Panc1 (cell line): ENCODE results near the gene PAMR1. TPM values are rescaled to one million over a fixed set of nuclear protein-coding genes. Genes with fewer than 3 reads are reported as not detected.

Experiments
- ATAC-seq: fragments of 200-7000 bp; cut with Tn5 transposase; 2 replicates; pipeline ENCODE4 v1.9.1; 2020; ENCODE audit warnings: mild to moderate bottlenecking, moderate library complexity
- BruUV-seq: library from RNA; stranded (reverse); fragments of 400-500 nt; replicated peaks from 2 replicates; lab custom pipeline; 2021; lab: Mats Ljungman, UMichigan
- CTCF ChIA-PET: fragments of 300-600 bp; sonication (Branson Sonifier 250); formaldehyde crosslinking; loops from one replicate; lab custom pipeline; 2022; ENCODE audit warnings: antibody characterized with exemption; lab: Charles Lee
- POLR2A ChIA-PET: fragments of 300-600 bp; sonication (Branson Sonifier 250); formaldehyde crosslinking; loops from one replicate; lab custom pipeline; 2022; ENCODE audit warnings: antibody characterized with exemption; lab: Charles Lee
- DNase-seq: peaks from one replicate; pipeline ENCODE4 v3.0.0-alpha.2; 2010; ENCODE audit warnings: low read depth, low spot score
- H3K27ac ChIP-seq: 2 replicates; pipeline ENCODE4 v1.5.1; 2011; ENCODE audit warnings: mild to moderate bottlenecking, low read length, inconsistent platforms
- H3K27me3 ChIP-seq: fragments of 200-500 bp; sonication (Bioruptor generic); 2 replicates; pipeline ENCODE4 v1.6.0; 2014; ENCODE audit warnings: low read length, inconsistent platforms; ENCODE audit not compliant: control insufficient read depth, insufficient read depth
- H3K36me3 ChIP-seq: fragments of 200-500 bp; sonication (Bioruptor generic); 2 replicates; pipeline ENCODE4 v1.5.1; 2014; ENCODE audit warnings: inconsistent platforms, mild to moderate bottlenecking, low read length, moderate library complexity; ENCODE audit not compliant: control insufficient read depth, insufficient read depth
- H3K4me1 ChIP-seq: 2 replicates; pipeline ENCODE4 v1.5.1; 2011; ENCODE audit warnings: inconsistent platforms, mild to moderate bottlenecking, low read length, moderate library complexity; ENCODE audit not compliant: control insufficient read depth, insufficient read depth
- H3K4me3 ChIP-seq, 2 experiments: 2 replicates each; pipeline ENCODE4 v1.5.1; 2011 to 2012; ENCODE audit warnings: low read depth in 2 of 2, low read length in 2 of 2, mild to moderate bottlenecking in 2 of 2, inconsistent platforms in 1 of 2, moderate library complexity in 1 of 2
- H3K9me3 ChIP-seq: fragments of 200-500 bp; sonication (Bioruptor generic); 2 replicates; pipeline ENCODE4 v1.5.1; 2014; ENCODE audit warnings: low read depth, mild to moderate bottlenecking, inconsistent platforms, low read length, moderate library complexity; ENCODE audit not compliant: control insufficient read depth, insufficient read depth
- CTCF ChIP-seq: fragments of 450-650 bp; IDR thresholded peaks from 2 replicates; pipeline ENCODE4 v1.5.1; 2017; ENCODE audit warnings: mild to moderate bottlenecking
- POLR2AphosphoS5 ChIP-seq: IDR thresholded peaks from 2 replicates; pipeline ENCODE4 v1.6.1; 2012; ENCODE audit warnings: mild to moderate bottlenecking, low read depth, low read length, moderate library complexity
- REST ChIP-seq, 2 experiments: IDR thresholded peaks; 2 replicates each; pipeline ENCODE4 v1.6.1; 2011 to 2012; ENCODE audit warnings: low read depth in 2 of 2, control low read depth in 1 of 2, low read length in 1 of 2, mild to moderate bottlenecking in 1 of 2, moderate library complexity in 1 of 2; ENCODE audit not compliant: insufficient read depth in 1 of 2
- SIN3A ChIP-seq: IDR thresholded peaks from 2 replicates; pipeline ENCODE4 v1.6.1; 2012; ENCODE audit warnings: low read depth, mild to moderate bottlenecking, low read length, moderate library complexity, borderline replicate concordance; ENCODE audit not compliant: insufficient read depth
- TCF7L2 ChIP-seq: IDR thresholded peaks from 2 replicates; pipeline ENCODE4 v1.6.1; 2011; ENCODE audit warnings: mild to moderate bottlenecking, low read depth, low read length, inconsistent platforms
- in situ Hi-C: cut with HindIII; loops from 2 replicates; pipeline ENCODE4 v1.10.0; 2016; ENCODE audit warnings: low sequenced_read_pairs, low pct_unique_long_range_greater_than_20kb
- intact Hi-C: fragments of 100-400 bp; cut with micrococcal nuclease; formaldehyde crosslinking; loops from one replicate; pipeline ENCODE4 v1.10.0; 2022; ENCODE audit not compliant: unreplicated experiment
- total RNA-seq: library from RNA; stranded (reverse); gene quantifications from one replicate; pipeline ENCODE4 v1.2.1, GENCODE V29; 2021; ENCODE audit not compliant: unreplicated experiment

PAMR1 gene
- total RNA-seq, 1 experiment from 2014 or later, result 0.13 TPM

- DNase-seq, result no peak
- Histone ChIP-seq H3K4me1 (no peaks in the 10 kb centered on the region), H3K27me3 (peaks cover 28% of the 10 kb centered on the region), H3K36me3 (no peaks in the 10 kb centered on the region), H3K4me3 (no peak overlapping the region), H3K9me3 (no peaks in the 10 kb centered on the region), H3K27ac (no peak overlapping the region)
- BruUV-seq, result no TSS peak
- CTCF ChIA-PET, result no interaction called here
- TF ChIP-seq CTCF, result peak; percentile 26; the same call in 1 of the 2 replicates
- no peak for TF ChIP-seq TCF7L2
- no peak for TF ChIP-seq POLR2AphosphoS5
- no peak for TF ChIP-seq REST (IDR thresholded peaks at IDR 0.05; ENCODE audit: insufficient read depth in 1 of 2, low read depth in 2 of 2, low read length in 1 of 2)
- no peak for TF ChIP-seq SIN3A
- POLR2A ChIA-PET, result no interaction called here
- intact Hi-C loops (no loop called here), in situ Hi-C loops (no loop called here)
- ATAC-seq, result no peak
These were observed 29.3 kb upstream of the PAMR1 start for GRCh38 chr11:35554491-35555437.

GRCh38 chr11:35553831-35554230 lies 28.4 kb upstream of the PAMR1 start:
- no peak for DNase-seq
- no TSS peak for BruUV-seq
- Histone ChIP-seq H3K36me3 (no peaks in the 10 kb centered on the region), H3K27me3 (peaks cover 36% of the 10 kb centered on the region), H3K9me3 (no peaks in the 10 kb centered on the region), H3K4me1 (no peaks in the 10 kb centered on the region), H3K27ac (no peak overlapping the region), H3K4me3 (no peak overlapping the region)
- in situ Hi-C loops (no loop called here), intact Hi-C loops (no loop called here)
- no peak for TF ChIP-seq CTCF
- no peak for TF ChIP-seq SIN3A
- no peak for TF ChIP-seq REST (IDR thresholded peaks at IDR 0.05; ENCODE audit: insufficient read depth in 1 of 2, low read depth in 2 of 2, low read length in 1 of 2)
- TF ChIP-seq POLR2AphosphoS5, result no peak
- no peak for TF ChIP-seq TCF7L2
- no peak for ATAC-seq
- ChIA-PET CTCF (no interaction called here), POLR2A (no interaction called here)
